HG02938 (cell line): ENCODE results near the gene CAMTA1.

ENCODE experiments used
- ATAC-seq: cut with Tn5 transposase; IDR thresholded peaks from one replicate; pipeline ENCODE4 v1.9.1; 2021; ENCODE audit warnings: mild to moderate bottlenecking, moderate library complexity; ENCODE audit not compliant: unreplicated experiment

CAMTA1 gene

GRCh38 chr1:7097938-7098592, 312.8 kb downstream of the CAMTA1 start:
- no peak for ATAC-seq

GRCh38 chr1:7098641-7099040, 313.4 kb downstream of the CAMTA1 start:
- ATAC-seq = no peak

- no peak for ATAC-seq
Observed at GRCh38 chr1:7100479-7100878, 315.2 kb downstream of the CAMTA1 start.

GRCh38 chr1:7101187-7101586, 315.9 kb downstream of the CAMTA1 start:
- ATAC-seq = no peak

GRCh38 chr1:7103361-7103782, 318.1 kb downstream of the CAMTA1 start:
- ATAC-seq = no peak

GRCh38 chr1:7103874-7104273, 318.6 kb downstream of the CAMTA1 start:
- ATAC-seq = no peak

- no peak for ATAC-seq
Observed at GRCh38 chr1:7104339-7104738, 319.1 kb downstream of the CAMTA1 start.

GRCh38 chr1:7105269-7105668, 320.0 kb downstream of the CAMTA1 start:
- ATAC-seq = no peak

- ATAC-seq = no peak
Observed at GRCh38 chr1:7106442-7107108, 321.3 kb downstream of the CAMTA1 start.

- ATAC-seq = no peak
Observed at GRCh38 chr1:7107109-7107830, 322.0 kb downstream of the CAMTA1 start.

- ATAC-seq = peak; percentile 60
Observed at GRCh38 chr1:7108251-7108650, 323.0 kb downstream of the CAMTA1 start.

- ATAC-seq = no peak
Observed at GRCh38 chr1:7109901-7110300, 324.6 kb downstream of the CAMTA1 start.

GRCh38 chr1:7110321-7110720, 325.1 kb downstream of the CAMTA1 start:
- no peak for ATAC-seq

- ATAC-seq = no peak
Observed at GRCh38 chr1:7111853-7112252, 326.6 kb downstream of the CAMTA1 start.

GRCh38 chr1:7113136-7113535, 327.9 kb downstream of the CAMTA1 start:
- no peak for ATAC-seq

GRCh38 chr1:7113822-7114221, 328.6 kb downstream of the CAMTA1 start:
- ATAC-seq = no peak

- ATAC-seq = no peak
Observed at GRCh38 chr1:7116001-7116400, 330.7 kb downstream of the CAMTA1 start.

- no peak for ATAC-seq
Observed at GRCh38 chr1:7117399-7118281, 332.4 kb downstream of the CAMTA1 start.

- no peak for ATAC-seq
Observed at GRCh38 chr1:7119156-7119555, 333.9 kb downstream of the CAMTA1 start.

GRCh38 chr1:7120863-7121621, 335.8 kb downstream of the CAMTA1 start:
- ATAC-seq = no peak
